Stomach smooth muscle (tissue), 2 donors: Measurements from ENCODE around the gene SEMA5A.

Source experiments
- H3K27ac ChIP-seq: one replicate; pipeline ENCODE4 v1.7.0; 2013; ENCODE audit warnings: mild to moderate bottlenecking, low read length, inconsistent platforms
- H3K27me3 ChIP-seq, 2 donors: one replicate each; pipeline ENCODE4 v1.7.0; 2013; ENCODE audit warnings: low read length in 2 of 2; ENCODE audit not compliant: insufficient read depth in 2 of 2, control insufficient read depth in 1 of 2
- H3K36me3 ChIP-seq, 2 donors: one replicate each; pipeline ENCODE4 v1.7.0; 2013; ENCODE audit warnings: low read length in 2 of 2; ENCODE audit not compliant: control insufficient read depth in 2 of 2, insufficient read depth in 2 of 2
- H3K4me1 ChIP-seq: one replicate; pipeline ENCODE4 v1.7.0; 2013; ENCODE audit warnings: low read length; ENCODE audit not compliant: control insufficient read depth, insufficient read depth
- H3K4me3 ChIP-seq, 2 donors: one replicate each; pipeline ENCODE4 v1.7.0; 2013; ENCODE audit warnings: low read length in 2 of 2
- H3K9ac ChIP-seq, 2 donors: one replicate each; pipeline ENCODE4 v1.7.0; 2013; ENCODE audit warnings: low read length in 2 of 2, mild to moderate bottlenecking in 1 of 2
- H3K9me3 ChIP-seq, 2 donors: one replicate each; pipeline ENCODE4 v1.7.0; 2013; ENCODE audit warnings: low read length in 2 of 2; ENCODE audit not compliant: control insufficient read depth in 2 of 2
- donor health status: healthy.
- donor health status: Pancreatic carcinoma.

The SEMA5A gene

DNA sequence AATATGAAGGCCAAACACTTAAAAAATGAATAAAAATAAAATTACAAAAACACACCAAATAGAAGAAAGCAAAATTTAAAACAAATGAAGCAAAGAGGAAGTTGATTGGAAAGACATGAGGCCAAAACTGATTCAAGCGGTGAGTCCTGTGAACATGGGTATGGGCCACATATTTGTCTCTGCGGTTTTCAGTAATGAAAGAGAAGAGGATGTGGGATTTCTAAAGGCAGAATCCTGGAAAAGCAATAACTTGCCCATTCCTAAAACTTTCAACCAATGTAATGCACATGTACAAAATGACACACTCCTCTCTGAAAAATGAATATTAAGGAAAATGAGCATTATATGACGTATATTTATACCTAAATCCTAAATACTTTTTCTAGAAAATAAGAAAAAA, 263.7 kb downstream of the SEMA5A start:
- Histone ChIP-seq H3K4me3 (no peak overlapping the region), H3K4me1 (peaks cover 4% of the 10 kb centered on the region), H3K27me3 (no peaks in the 10 kb centered on the region), H3K9ac (no peak overlapping the region), H3K27ac (no peak overlapping the region), H3K9me3 (no peaks in the 10 kb centered on the region), H3K36me3 (no peaks in the 10 kb centered on the region)

DNA sequence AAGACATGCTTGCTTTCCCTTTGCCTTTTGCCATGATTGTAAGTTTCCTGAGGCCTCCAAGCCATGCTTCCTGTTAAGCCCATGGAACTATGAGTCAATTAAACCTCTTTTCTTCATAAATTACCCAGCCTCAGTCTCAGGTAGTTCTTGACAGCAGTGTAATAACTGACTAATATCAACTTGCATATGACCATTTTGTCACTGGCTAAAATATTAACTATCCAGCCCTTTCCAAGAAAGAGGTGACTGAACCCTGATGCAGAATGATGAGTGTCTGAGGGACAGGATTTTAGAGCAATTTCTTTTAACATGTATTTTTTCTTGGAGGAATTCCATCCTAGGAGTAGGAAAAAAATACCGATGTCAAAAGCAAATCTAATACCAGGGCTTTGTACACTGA, 266.1 kb downstream of the SEMA5A start:
- Histone ChIP-seq H3K4me3 (no peak overlapping the region), H3K9me3 (no peaks in the 10 kb centered on the region), H3K27ac (no peak overlapping the region), H3K4me1 (no peaks in the 10 kb centered on the region), H3K27me3 (no peaks in the 10 kb centered on the region), H3K9ac (no peak overlapping the region), H3K36me3 (no peaks in the 10 kb centered on the region)

DNA sequence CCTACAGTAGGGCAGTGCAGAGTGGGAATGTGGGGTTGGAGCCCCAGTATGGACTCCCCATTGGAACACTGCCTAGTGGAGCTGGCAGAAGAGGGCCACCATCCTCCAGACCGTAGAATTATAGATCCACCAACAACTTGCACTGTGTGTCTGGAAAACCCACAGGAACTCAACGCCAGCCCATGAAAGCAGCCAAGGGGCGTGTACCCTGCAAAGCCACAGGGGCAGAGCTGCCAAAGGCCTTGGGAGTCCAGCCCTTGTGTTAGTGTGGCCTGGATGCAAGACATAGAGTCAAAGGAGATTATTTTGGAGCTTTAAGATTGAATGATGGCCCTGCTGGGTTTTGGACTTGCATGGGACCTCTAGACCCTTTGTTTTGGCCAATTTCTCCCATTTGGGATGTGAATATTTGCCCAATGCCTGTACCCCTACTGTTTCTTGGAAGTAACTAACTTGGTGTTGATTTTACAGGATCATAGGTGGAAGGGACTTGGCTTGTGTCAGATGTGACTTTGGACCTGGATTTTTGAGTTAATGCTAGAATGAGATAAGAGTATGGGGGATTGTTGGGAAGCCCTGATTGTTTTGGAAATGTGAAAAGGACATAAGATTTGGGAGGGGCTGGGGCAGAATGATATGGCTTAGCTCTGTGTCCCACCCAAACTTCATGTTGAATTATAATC, 266.8 kb downstream of the SEMA5A start:
- no peaks in the 10 kb centered on the region for H3K27me3 ChIP-seq
- H3K36me3 ChIP-seq: no peaks in the 10 kb centered on the region
- H3K9me3 ChIP-seq: no peaks in the 10 kb centered on the region
- no peak overlapping the region for H3K27ac ChIP-seq
- H3K4me3 ChIP-seq: no peak overlapping the region
- no peaks in the 10 kb centered on the region for H3K4me1 ChIP-seq
- H3K9ac ChIP-seq: no peak overlapping the region

DNA sequence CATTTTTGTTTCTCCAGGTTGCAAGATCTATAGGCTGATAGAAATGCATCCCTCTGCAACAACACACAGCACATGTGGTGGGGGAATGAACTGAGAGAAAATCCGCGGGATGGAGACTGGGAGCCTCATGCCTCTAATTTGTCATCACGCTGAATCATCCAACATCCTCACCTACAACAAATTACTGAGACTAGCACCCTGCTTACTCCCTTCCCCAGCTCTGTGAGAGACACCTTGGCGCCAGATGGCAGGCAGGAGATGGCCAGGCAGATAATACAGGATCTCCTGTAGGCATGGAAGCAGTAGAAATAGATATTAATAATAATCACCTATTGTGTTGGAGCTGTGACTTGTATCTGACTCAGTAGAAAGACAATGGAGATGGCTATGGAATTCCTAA, 276.9 kb downstream of the SEMA5A start:
- no peak overlapping the region for H3K27ac ChIP-seq
- H3K4me1 ChIP-seq: peaks cover 7% of the 10 kb centered on the region
- no peaks in the 10 kb centered on the region for H3K27me3 ChIP-seq
- H3K4me3 ChIP-seq: no peak overlapping the region
- H3K36me3 ChIP-seq: no peaks in the 10 kb centered on the region
- no peak overlapping the region for H3K9ac ChIP-seq
- peaks cover 0 to 7% of the 10 kb centered on the region in 2 donors for H3K9me3 ChIP-seq

DNA sequence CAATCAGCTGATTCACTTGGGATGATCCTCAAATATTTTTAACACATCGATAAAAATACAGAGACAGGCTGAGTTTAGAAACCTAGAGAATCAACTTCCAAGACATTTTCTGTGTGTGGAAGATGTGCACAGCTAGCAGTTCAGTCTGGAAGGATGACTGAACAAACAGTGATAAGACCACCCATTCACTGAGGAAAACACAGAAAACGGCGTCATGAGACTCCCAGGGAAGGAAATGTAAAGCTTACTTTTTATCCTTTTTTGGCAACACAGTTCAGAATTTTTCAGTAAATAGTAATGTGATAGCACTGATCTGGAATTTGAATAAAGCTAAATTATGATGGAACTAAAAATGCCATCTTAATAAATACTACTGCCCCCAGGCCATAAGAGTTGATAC, 277.6 kb downstream of the SEMA5A start:
- Histone ChIP-seq H3K4me3 (no peak overlapping the region), H3K27ac (no peak overlapping the region), H3K4me1 (peaks cover 7% of the 10 kb centered on the region), H3K9ac (no peak overlapping the region), H3K9me3 (peaks cover 0 to 7% of the 10 kb centered on the region in 2 donors), H3K36me3 (no peaks in the 10 kb centered on the region), H3K27me3 (no peaks in the 10 kb centered on the region)

DNA sequence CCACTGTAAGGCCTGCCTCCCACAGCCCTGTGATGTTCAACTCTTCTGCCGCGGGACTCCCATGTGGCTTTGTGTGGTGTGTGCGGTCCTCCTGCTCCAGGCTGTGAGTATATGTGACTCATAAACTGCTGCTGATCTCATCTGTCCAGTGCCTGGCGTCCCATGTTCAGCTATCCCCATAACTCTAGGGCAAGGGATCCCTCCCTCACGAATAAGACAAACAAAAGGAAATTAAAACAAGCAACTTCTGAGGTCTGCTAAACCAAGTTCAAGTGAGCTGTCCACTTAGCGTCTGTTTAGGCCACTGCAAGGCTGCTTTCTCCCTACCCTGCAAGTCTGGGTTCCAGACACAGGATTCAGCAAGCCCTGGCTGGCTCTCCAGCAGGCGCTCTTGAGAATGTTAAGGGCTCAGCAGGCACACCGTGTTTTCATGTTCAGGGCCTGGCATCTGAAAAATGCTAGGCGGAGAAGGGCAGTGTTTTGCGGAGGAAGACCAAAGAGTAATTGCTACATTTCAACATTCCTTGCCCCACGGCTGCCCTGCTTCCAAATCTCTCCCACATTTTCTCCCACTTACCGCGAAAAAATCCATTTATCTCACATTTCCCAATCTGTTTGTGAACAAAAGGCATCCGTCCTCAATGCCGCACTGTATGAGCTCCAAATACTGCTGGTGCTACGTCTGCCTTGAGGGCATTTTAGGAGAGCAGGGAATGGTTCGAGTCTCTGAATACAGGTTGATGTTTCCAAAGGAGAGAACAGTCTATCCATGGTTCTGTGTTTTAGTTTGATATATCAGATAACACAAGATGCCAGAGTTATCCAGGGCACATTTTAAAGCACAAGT, 280.2 kb downstream of the SEMA5A start:
- Histone ChIP-seq H3K4me1 (peaks cover 7% of the 10 kb centered on the region), H3K9ac (no peak overlapping the region), H3K9me3 (no peaks in the 10 kb centered on the region), H3K27me3 (no peaks in the 10 kb centered on the region), H3K27ac (peak overlapping the region; percentile 31), H3K4me3 (no peak overlapping the region), H3K36me3 (no peaks in the 10 kb centered on the region)

DNA sequence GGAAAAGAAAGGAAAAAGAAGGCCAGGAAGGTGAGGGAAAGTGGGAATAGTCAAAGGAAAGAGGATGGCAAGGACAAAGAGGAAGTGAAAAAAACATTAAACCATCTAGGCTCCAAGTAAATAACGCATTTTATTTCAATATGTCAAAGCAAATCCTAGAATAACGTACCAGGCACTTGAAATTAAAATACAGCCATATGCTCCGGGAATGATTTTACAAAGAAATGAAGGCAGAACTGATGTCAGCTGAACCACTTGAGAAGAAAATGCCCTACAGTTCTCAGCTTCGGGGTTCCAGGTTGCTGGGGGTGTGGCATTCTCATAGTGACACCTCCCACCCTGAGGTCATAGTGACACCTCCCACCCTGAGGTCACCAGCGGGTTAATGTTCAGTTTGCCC, 281.6 kb downstream of the SEMA5A start:
- Histone ChIP-seq H3K36me3 (no peaks in the 10 kb centered on the region), H3K27me3 (no peaks in the 10 kb centered on the region), H3K9ac (no peak overlapping the region), H3K4me1 (peaks cover 7% of the 10 kb centered on the region), H3K27ac (no peak overlapping the region), H3K9me3 (no peaks in the 10 kb centered on the region), H3K4me3 (no peak overlapping the region)

DNA sequence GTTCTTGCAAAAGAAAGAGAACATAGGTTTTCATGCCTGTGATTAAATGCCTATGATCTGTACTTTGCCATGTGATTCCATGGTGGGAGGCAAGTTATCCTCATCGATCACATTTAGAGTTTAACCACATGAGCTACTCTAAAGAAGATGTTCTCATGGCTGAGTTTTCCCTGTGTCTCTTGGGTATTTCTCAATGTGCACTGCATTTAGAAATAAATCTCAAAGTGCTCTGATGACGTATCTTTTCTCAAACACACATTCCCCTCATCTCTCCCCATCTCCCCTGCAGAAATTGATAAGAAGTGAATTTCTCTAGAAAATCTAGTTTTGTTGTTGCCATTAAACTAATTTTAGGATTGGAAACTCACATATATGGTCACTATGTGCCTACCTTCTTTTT, 282.2 kb downstream of the SEMA5A start:
- peaks cover 7% of the 10 kb centered on the region for H3K4me1 ChIP-seq
- H3K27ac ChIP-seq: no peak overlapping the region
- H3K36me3 ChIP-seq: no peaks in the 10 kb centered on the region
- no peak overlapping the region for H3K9ac ChIP-seq
- no peaks in the 10 kb centered on the region for H3K9me3 ChIP-seq
- H3K27me3 ChIP-seq: no peaks in the 10 kb centered on the region
- no peak overlapping the region for H3K4me3 ChIP-seq

DNA sequence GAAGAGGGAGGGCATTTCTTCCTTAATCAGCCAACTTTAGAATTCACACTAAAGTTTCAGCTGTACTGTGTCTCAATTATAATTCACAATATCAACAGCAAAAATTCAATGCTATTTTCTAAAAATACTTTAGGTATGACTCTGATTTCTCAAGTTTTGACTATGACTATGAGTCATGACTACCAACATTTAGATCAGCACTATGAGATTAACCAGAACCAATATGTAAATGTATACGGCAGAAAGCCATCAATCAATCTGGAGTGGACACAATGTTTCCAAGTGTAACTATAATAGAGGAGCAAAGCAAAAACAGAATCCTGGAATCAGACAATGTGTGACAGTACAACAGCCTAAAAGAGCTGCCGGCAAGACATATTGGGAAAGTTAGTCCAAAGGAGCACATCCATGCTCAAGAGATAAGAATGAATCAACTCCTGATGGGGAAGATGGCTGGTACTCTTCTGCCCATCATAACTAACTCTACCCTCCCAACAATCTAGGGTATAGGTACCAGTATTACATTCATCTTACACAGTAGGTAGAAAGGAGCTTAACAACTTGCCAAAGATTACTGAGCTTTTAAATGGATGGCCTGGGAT, 294.4 kb downstream of the SEMA5A start:
- H3K9me3 ChIP-seq: no peaks in the 10 kb centered on the region
- no peak overlapping the region for H3K4me3 ChIP-seq
- H3K27ac ChIP-seq: no peak overlapping the region
- no peaks in the 10 kb centered on the region for H3K36me3 ChIP-seq
- no peaks in the 10 kb centered on the region for H3K27me3 ChIP-seq
- H3K4me1 ChIP-seq: no peaks in the 10 kb centered on the region
- H3K9ac ChIP-seq: no peak overlapping the region

DNA sequence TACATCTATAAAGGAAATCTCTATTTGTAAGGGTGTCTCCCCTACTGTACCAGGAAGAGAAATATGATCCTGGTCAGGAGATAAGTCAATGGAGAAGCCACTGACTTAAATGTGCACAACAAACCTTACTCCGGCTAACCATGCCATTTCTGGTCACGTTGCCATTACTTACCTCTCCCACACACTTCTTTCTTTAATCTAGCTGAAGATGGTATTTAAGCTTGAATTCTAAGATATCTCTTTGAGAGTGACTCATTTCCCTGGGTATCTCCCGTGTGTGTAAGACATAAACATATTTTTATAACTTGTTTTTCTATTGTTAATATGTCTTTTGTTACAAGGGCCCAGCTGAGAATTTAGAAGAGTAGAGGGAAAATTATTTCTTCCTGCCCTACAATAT, 296.6 kb downstream of the SEMA5A start:
- Histone ChIP-seq H3K36me3 (no peaks in the 10 kb centered on the region), H3K27ac (no peak overlapping the region), H3K9ac (no peak overlapping the region), H3K9me3 (no peaks in the 10 kb centered on the region), H3K27me3 (no peaks in the 10 kb centered on the region), H3K4me3 (no peak overlapping the region), H3K4me1 (no peaks in the 10 kb centered on the region)

DNA sequence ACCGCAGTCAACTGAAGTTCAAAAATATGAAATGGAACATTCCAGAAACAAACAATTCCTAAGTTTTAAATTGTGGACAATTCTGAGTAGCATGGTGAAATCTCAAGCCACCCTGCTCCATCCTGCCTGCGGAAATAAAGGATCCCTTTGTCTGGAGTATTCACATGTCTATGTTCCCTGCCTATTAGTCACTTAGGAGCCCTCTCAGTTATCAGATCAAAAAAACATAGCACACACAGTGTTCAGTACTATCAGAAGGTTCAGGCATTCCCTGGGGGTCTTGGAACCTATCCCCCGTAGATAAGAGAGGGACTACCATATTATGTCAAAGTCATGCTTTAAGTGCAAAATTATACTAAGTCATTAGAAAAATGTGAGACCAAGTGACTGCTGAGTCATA, 300.8 kb downstream of the SEMA5A start:
- no peaks in the 10 kb centered on the region for H3K36me3 ChIP-seq
- H3K4me1 ChIP-seq: no peaks in the 10 kb centered on the region
- no peak overlapping the region for H3K27ac ChIP-seq
- no peak overlapping the region for H3K9ac ChIP-seq
- H3K27me3 ChIP-seq: no peaks in the 10 kb centered on the region
- no peaks in the 10 kb centered on the region for H3K9me3 ChIP-seq
- no peak overlapping the region for H3K4me3 ChIP-seq
